Inferior parietal cortex (tissue), 1 donor: ENCODE data around the gene ARSB.
"Not testable (repeated sequence)": the region's sequence is repeated elsewhere in the genome, so short reads cannot be mapped to it uniquely, and the experiment has no call there.

ENCODE experiments used
- DNase-seq: peaks from one replicate; pipeline ENCODE4 v3.0.0-alpha.2; 2016; ENCODE audit errors: extremely low spot score

Gene ARSB

DNA sequence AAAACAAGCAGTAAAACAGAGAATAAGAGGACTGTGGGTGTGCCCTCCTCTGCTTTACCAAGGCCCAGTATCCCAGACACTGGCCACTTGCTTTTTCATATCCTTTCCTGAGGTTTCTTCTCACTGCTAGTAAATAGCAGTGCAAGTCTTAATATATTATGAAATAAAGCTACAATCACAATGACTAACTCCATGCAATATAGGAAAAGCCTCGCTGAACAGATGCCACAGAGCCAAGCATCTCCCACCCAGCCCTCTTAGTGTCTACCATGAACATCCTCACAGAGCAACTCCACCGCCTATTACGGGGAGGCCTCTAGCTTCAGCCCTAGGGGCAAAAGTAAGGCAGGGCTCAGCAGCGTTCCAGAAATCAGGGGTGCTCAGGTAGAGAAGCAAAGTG lies 205.8 kb downstream of the ARSB start:
- no peak for DNase-seq

DNA sequence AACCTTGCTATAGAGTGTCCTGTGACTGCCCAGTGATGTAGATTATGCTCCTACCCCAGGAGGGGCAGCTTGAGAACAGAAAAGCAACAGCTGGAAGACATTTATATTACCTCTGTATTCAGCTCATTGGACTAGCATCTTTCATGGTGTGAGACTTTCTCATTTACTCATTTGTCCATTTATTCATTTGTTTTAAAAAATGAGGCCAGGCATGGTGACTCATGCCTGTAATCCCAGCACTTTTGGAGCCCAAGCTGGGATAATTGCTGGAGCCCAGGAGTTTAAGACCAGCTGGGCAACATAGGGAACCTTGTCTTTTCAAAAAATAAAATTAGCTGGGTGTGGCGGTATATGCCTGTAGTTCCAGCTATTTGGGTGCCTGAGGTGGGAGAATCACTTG lies 206.6 kb downstream of the ARSB start:
- DNase-seq = no peak

DNA sequence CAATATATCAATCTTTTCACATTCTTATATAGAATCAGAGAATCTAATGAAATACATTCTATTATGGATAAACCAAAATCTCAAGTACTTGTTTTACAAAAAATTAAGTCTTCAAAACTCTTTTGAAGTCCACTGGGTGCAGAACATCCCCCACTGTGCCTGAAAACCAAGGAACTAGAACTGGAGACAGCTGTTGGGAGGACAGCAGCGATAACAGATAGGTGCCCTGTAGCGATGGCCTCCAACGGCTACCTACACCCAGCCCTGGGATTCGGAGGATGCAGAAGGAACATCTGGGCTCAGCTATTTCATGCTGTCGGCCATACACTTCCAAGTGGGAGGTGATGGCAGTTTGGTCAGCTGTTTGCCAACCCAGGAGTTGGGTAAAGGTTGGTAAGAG lies 207.2 kb downstream of the ARSB start:
- DNase-seq = no peak

DNA sequence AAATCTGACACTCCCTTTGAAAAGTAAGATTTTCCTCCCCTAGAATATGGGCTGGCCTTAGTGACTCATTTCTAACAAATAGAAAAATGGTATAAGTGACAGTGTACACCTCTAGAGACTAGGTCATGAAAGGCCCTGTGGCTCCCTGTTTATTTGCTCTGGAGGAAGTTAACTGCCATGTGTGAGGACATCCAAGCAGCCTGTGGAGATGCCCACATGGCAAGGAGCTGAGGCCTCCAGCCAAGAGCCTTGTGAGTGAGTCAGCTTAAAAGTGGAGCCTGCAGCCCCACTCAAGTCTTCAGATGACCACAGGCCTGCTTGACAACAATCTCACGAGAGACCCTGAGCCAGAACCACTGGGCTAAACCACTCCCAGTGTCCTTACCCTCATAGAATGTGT lies 208.5 kb downstream of the ARSB start:
- no peak for DNase-seq

DNA sequence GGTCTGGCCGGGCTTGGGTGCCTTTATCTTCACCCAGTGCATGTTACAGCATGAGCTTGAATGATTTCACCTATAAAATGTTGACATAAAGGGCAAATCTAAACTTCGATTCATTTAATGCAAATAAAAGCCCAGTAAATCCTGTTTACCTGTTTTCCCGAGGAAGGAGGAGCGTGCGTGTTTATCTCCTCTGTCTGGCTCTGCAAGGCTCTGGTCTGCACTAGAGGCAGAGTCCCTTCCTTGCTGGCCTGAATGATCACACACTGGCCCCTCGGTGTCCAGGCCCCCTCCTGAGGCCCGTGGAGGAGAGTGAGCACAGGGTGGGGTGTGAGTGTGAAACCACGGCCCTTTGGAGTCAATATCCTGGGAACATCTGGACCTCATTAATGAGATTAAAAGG lies 211.5 kb downstream of the ARSB start:
- no peak for DNase-seq

DNA sequence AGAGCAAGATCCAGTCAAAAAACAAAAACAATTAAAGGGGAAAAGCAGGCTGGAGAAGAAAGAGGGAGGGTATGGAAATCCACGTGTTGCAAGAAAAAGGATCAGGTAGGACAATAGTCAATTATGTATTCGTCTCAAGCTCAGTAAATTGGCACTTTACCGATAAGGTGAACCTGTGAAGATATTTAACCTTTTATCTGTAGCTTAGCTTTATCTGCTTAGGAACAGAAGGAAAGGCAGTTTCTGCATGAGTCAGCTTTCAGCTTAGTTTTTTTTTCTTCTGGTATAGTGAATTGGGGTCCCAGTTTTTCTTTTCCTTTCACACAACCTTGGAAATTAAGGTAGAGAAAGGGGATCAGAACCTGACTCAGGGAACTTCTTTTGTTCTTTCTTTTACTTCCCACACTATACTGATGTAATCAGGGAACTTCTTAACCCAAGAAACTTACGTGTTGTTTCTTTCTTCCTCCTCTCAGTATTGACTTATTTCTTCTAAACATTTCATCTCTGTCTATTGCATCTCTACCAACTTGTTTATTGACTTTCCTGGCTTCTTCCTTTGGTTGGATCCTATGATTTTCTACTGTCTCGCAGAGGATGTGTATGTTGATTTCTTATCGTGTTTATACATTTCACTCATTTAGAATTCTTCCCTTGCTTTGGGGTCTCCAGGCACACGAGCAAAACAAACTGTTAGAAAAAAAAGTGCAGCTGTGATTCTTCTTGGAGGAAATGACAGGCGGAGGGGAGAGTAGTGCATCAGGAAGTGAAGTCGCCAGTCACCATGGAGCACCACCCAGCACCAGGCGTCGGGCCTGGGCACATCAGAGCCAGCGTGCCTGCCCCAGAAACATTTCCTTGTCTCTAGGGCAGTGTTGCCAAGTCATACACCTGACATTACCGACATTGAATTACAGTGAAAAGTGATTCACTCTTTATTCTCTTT lies 213.6 kb downstream of the ARSB start:
- DNase-seq = no peak

DNA sequence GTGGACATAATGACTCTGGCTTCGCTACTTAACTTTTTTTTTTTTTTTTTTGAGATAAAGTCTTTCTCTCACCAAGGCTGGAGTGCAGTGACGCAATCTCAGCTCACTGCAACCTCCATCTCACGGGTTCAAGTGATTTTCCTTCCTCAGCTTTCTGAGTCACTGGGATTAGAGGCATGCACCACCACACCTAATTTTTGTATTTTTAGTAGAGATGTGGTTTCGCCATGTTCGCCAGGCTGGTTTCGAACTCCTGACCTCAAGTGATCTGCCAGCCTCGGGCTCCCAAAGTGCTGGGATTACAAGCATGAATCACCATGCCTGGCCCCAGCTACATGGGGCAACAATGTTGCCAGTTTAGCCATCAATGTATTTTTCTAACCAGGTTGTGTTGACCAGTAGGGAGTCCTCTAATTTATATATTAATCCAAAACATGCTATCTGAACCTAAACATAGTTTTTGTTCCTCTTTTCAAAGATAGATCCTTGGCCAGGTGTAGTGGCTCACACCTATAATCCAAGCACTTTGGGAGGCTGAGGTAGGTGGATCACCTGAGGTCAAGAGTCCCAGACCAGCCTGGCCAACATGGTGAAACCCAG lies 216.2 kb downstream of the ARSB start:
- DNase-seq = no peak

DNA sequence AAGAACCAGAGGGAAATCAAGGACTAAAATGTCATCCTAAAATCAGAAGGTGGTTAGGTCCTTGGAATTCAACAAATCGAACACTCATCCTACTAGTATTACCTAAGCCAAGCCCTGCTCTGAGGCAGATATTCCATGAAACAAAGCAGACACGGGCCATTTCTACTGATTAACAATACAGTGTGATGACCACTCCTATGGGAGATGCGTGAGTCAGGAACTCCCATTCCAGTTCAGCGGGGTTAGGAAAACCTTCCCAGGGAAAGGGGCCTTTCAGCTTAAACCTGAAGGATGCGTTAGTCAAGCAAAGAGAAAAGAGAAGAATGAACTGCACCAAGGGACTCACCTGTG lies 218.7 kb downstream of the ARSB start:
- no peak for DNase-seq

DNA sequence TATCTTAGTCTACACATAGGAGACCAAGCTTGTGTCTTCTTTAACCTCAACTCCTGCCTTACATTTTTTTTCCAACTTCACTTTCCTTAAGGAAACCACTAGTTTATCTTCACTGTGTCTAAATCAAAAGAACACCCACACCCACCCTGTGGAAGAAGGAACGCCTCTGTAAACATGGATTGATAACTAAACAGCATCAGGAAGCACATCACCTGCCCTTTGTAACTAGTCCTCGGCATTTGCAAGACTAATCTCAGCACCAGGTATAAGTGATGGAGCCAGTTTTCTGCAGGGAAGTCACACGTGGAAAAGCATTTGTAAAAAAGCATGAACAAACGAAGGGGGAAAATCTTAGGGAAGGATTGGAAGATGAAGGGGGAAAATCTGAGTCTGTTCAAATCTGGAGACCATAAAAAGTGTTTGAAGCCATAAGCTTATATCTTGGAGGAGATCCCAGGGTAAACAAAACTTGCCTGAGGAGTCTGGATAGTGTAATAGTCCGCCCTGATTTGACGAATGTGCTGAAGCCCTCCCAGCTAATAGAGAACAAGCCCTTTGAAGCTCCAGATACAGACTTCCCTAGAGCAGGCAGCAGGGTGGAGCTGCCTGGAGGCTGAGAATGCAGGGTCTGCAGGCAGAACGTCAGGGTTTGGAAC lies 219.2 kb downstream of the ARSB start:
- DNase-seq = no peak

DNA sequence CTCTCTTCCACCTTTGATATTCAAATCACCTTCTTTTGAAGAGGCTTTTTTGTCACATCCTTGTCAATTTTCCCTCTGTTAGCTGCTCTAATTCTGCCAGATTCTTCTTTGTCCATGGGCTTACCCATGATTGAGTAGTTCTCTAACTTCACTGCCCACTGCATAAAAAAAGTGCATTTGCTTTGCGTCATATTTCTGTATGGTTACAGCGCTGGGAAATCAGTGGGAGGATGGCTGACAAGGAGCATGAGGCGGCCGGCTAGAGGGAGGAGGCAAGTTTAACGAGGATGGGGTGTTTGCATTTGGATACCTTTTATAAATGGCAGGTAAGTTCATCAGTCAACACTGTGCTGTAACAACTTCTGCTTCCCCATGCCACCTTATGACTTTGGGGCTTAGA lies 220.0 kb downstream of the ARSB start:
- DNase-seq = no peak

DNA sequence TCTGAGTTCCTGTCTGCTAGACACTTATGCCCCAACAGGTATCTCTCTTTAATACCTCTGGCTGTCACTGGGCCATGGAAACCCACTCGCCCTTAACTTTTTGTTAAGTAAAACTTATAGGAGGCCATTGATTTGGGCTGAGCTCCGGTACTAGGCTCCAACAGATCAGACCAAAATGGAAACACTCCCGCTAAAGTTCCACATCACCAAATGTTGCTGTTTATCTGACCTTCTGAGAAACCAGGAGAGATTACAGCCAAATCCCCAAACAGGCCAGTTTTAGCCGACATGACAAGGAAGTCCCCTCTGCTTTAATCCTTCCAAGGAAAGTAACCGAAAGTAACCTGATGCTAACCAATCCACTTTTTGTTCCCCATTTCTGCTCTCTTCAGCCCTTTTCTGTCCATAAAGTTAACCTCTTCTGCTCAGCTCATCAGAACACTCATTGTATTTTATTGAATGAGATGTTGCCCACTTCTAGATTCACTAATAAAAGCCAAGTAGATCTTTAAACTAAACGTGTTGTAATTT lies 221.4 kb downstream of the ARSB start:
- DNase-seq = no peak

DNA sequence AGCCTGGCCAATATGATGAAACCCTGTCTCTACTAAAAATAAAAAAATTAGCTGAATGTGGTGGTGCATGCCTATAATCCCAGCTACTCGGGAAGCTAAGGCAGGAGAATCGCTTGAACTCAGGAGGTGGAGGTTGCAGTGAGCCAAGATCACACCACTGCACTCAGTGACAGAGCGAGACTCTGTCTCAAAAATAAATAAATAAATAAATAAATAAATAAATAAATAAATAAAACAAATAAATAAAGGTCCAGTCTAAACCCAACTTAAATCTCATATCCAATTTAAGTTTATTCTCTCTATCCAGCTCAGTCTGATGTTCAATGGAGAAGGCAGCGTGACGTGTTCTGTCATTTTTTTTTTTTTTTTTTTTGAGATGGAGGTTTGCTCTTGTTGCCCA lies 222.4 kb downstream of the ARSB start:
- DNase-seq = not testable (repeated sequence)

DNA sequence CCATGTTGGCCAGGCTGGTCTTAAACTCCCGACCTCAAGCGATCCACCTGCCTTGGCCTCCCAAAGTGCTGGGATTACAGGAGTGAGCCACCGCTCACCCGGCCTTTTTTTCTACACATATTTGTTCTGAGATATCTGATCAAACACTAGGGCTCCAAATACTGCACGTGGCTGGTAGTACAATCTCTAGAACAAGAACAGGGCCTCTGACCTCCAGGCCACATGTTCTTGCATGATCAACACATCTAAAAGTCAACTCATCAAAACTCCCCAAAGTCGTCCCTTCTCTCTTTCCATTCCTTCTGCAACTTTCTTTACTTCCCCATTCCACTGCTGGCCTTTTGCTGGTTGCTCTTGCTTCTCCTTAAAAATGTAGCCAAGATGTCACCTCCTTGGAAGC lies 223.3 kb downstream of the ARSB start:
- DNase-seq = no peak

DNA sequence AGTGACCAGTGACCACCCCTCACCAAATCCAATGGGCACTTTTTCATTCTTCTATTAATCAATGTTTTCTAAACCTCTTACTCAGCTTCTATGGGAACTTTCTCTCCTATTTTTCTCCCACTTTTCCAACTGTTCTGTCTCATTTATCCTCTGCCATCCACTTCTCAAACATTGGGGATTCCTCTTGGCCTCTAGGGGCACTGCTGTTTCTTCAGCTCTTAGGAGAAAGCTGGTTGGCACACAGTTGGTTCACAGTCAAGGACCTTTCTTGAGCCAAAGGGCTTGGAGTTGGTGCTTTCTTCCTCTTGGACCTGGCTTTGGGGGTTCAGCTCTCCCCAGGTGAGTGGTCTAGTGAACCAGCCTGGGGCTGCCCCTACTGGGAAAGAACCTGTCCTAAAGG lies 224.3 kb downstream of the ARSB start:
- DNase-seq = no peak

DNA sequence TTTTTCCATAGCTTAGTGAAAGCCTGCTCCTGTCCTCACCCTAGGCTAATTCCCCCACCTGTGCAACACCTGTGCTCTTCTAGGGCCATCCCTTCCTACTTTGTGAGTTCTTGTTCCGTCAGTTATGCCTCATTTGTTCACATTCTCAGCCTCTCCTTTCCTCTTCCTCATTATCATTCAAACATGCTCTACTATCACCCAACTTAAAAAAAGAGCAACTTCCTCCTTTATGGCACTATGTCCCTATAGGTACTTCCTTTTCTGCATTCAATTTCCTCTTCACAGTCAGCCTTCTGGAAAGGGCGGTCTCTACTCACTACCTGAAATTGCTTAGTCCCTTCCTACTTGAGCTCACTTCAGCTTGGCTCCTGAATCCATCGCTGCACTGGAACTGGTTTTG lies 224.7 kb downstream of the ARSB start:
- no peak for DNase-seq

DNA sequence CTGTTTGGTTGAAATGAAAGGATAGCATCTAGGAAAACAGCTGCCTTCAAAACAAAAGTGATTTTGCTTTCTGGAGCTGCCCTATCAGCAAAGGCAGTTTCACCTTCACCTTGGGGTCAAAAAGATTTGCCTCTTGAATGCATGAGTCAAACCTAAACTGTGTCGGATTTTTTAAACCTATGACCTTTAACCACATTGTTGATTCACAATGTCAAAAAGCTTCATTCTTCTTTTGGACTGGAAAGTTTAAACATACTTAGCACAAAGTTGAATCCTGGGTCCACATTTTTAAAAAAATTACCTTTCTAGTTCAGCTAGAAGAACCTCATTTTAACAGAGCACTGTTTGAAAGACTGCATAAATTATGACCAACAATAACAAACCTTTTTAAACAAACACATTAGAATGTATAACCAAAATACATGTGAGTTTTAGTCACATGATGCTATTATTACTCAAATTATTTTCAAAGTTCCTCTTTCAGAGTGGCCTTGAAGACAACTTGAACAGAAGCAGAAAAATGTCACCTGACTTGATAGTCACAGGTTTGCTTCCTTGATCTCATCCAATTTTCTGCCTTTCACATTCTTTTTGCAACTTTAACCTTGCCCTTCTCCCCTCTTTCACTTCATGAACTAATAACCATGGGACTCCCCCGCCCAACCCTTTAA lies 226.8 kb downstream of the ARSB start:
- no peak for DNase-seq

DNA sequence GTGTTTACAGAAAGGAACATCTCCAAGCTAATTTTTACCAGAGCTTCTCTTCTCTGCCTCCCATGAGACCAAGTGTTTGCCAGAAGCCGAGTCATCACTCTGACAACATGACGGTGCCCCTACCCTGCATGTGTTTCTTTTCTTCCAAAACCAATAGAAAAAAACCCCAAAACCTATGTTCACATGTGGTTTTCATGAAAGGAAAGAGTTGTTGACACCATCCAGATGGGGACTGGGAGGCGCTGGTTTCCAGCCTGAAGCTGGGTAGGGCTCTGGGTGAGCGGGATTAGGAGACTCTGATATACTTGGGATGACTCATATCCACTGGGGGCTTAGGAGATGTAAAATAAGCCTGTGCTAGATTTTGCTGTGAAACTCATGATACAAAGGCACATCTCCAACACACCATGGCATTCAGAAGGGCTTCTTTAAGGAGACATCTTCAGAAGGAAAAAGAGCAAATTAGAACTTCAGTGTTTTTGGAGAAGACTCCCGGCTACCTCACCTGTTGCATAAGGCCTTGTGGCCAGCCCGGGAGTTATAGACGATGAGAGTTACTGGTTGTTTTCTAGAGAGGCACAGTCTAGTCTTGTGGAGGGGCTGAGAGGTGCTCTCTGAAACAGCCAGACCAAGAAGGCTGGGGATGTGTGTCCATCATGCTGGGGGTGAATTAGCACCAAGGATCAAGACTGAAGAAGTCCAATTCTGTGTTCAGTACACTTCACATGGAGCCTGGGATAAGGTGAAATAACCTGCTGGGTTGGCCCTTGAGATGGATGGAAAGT lies 227.6 kb downstream of the ARSB start:
- DNase-seq = no peak

DNA sequence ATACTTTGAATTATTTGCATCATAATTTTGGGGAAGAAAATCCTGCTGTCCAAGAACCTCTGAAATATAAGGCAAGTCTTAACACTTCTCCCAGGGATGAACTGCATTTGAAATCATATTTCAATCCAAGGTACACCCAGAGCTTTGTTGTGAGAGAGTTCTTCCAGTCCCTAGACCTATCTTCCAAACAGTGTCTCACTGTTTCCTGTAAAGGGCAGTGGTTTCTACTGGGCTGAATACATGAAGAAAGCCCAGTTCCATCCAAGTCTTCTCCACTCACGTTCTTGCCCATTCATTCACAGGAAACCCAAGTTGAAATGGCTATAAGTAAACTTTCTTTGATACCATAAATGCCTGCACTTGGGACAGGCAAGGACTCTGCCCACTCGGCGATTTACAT lies 228.3 kb downstream of the ARSB start:
- DNase-seq = no peak

DNA sequence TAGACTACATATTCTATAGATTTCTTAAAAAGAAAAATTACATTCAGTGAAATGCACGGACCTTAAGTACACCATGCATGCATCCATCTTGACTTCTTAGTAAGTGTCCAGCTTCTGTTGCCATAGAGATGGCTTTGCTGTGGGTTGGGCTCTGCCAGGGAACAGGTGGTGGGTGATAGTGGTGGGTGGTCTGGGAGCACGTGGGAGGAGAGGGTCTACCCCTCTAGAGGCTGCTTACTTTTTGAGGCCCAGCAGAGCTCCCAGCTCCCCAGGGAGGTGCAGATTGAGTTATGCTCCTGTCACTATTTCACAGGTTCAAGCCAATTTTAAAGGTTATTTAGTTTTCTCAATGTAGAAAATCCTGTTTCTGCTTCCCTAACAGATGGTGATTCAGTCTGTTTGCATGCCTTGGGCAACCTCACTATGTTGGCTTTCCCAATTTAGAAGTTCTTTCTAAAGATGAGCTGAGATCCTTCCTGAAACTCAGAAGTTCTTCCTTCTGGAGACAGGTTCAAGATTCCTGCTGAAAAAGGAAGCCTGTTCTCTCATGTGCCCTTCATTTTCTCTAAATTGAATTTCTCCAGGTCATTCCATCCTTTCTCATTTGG lies 229.2 kb downstream of the ARSB start:
- DNase-seq = peak; percentile 44

DNA sequence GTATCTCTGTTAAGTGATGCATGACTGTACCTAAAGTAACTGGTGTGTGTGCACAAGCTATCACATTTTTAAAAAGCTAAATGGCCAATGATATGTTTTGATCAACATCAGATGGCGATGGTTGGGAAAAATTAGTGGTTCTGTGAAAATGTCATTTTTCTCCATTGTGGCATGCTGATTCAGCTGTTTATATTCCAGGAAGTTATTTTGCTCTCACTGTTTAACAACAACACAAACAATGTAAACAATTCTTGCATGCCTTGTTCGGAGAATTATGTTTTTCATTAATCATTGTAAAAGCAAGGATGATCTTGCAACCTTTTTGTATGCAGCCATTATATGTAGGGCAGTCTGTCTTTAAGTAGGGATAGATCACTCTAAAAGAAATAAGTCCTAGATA lies 230.5 kb downstream of the ARSB start:
- no peak for DNase-seq

DNA sequence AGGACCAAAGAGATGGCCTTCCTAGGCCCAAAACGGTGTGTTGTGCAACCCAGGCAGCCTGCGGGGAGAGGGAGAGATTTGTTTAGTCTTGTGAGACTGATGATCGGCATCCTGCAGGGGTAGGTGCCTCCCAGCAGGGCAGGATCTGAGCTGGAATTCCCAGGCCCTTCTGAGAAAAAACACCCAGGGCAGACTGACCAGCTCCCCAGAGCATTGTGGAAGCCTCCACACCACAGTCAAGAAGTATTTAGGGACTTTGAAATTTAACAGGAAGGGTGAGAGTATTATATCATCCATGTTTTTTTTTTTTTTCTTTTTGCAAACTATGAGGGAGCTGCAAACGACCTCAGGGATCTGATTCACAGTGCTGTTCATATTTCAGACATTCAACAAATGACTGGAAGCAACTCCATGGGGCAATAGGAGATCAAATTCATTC lies 232.0 kb downstream of the ARSB start:
- DNase-seq = no peak
